MM.1S (cell line): ENCODE data around the gene DCXR.

Experiments used
- DNase-seq: peaks from one replicate; pipeline ENCODE4 v3.0.0-alpha.2; 2015
- H2AFZ ChIP-seq: fragments of 300-600 bp; sonication (generic); 2 replicates; pipeline ENCODE4 v1.6.0; 2016; ENCODE audit warnings: antibody characterized with exemption, low read length
- H3F3A ChIP-seq: fragments of 300-600 bp; sonication (generic); 2 replicates; pipeline ENCODE4 v1.6.1; 2016; ENCODE audit warnings: mild to moderate bottlenecking, antibody characterized with exemption, low read length, moderate library complexity, mixed read lengths; ENCODE audit not compliant: insufficient read depth
- H3K27ac ChIP-seq: fragments of 300-600 bp; sonication (generic); 2 replicates; pipeline ENCODE4 v1.5.1; 2016; ENCODE audit warnings: mild to moderate bottlenecking, low read length
- H3K27me3 ChIP-seq: fragments of 300-600 bp; sonication (generic); replicated peaks from 2 replicates; pipeline ENCODE4 v1.6.0; 2016; ENCODE audit warnings: low read length; ENCODE audit not compliant: insufficient read depth
- H3K36me3 ChIP-seq: fragments of 300-600 bp; sonication (generic); replicated peaks from 2 replicates; pipeline ENCODE4 v1.6.1; 2016; ENCODE audit warnings: mild to moderate bottlenecking, low read length, mixed read lengths; ENCODE audit not compliant: insufficient read depth
- H3K4me1 ChIP-seq: fragments of 300-600 bp; sonication (generic); 2 replicates; pipeline ENCODE4 v1.6.1; 2016; ENCODE audit warnings: low read length, mixed read lengths
- H3K4me2 ChIP-seq: fragments of 300-600 bp; sonication (generic); 2 replicates; pipeline ENCODE4 v1.6.0; 2016; ENCODE audit warnings: low read depth, low read length
- H3K4me3 ChIP-seq: fragments of 300-600 bp; sonication (generic); 2 replicates; pipeline ENCODE4 v1.5.1; 2016; ENCODE audit warnings: low read length, mixed read lengths
- H3K79me2 ChIP-seq: fragments of 300-600 bp; sonication (generic); 2 replicates; pipeline ENCODE4 v1.6.1; 2016; ENCODE audit warnings: mixed run types, low read length, mixed read lengths
- H3K9ac ChIP-seq: fragments of 300-600 bp; sonication (generic); 2 replicates; pipeline ENCODE4 v1.6.1; 2016; ENCODE audit warnings: low read length, mixed read lengths
- H3K9me2 ChIP-seq: fragments of 300-600 bp; sonication (generic); replicated peaks from 2 replicates; pipeline ENCODE4 v1.6.1; 2016; ENCODE audit warnings: mild to moderate bottlenecking, low read length, mixed read lengths; ENCODE audit not compliant: insufficient read depth
- H3K9me3 ChIP-seq: fragments of 300-600 bp; sonication (generic); replicated peaks from 2 replicates; pipeline ENCODE4 v1.6.1; 2016; ENCODE audit warnings: mild to moderate bottlenecking, low read length, mixed read lengths; ENCODE audit not compliant: insufficient read depth
- H4K20me1 ChIP-seq: fragments of 300-600 bp; sonication (generic); 2 replicates; pipeline ENCODE4 v1.6.1; 2016; ENCODE audit warnings: mild to moderate bottlenecking, low read length, moderate library complexity, mixed read lengths; ENCODE audit not compliant: insufficient read depth
- EZH2 ChIP-seq: fragments of 300-600 bp; sonication (generic); optimal IDR thresholded peaks from 2 replicates; pipeline ENCODE3; 2017; ENCODE audit warnings: low read depth, mild to moderate bottlenecking, antibody characterized with exemption, low read length, mixed read lengths
- EZH2phosphoT487 ChIP-seq: fragments of 300-600 bp; sonication (generic); IDR thresholded peaks from 2 replicates; pipeline ENCODE4 v1.6.1; 2018; ENCODE audit warnings: antibody characterized with exemption, low read length
- TF ChIP-seq, protein P1 (sequence below): fragments of 300-600 bp; sonication (generic); IDR thresholded peaks from 2 replicates; pipeline ENCODE4 v1.5.1; 2016; ENCODE audit warnings: antibody characterized with exemption, low read length, mixed read lengths

The DCXR gene

DNA sequence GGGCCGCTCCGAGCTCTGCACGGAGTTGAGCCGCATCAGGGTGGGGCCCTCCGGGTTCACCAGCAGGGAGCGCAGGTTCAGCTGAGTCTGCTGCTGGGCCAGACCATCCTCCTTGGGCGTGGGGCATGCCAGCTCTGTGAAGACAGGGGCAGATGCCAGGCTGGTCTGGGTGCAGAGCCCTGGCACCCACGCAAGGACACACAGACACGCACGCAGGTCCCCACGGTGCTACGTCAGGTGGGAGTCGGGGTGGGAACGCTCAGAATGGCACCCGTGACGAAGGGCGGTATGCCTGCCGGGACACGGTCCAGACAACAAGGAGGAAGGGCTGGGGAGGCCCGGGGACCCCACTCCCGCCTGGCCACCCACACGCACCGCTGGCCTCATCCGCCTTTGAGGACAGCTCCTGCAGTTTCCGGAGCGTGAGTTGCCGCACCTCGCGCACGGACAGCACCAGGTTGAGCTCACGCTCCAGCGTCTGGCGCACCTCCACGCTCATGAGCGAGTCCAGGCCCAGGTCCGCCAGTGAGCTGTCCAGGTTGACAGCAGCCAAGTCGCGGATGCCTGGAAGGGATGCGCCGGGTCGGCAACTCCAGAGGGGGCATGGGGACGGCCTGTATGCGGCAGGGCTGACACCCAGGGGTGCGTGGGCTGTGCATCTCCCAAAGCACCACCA is 43.4 kb upstream of the DCXR start:
- TF ChIP-seq EZH2phosphoT487, result no peak
- no peak for TF ChIP-seq EZH2
- TF ChIP-seq, protein P1, sequence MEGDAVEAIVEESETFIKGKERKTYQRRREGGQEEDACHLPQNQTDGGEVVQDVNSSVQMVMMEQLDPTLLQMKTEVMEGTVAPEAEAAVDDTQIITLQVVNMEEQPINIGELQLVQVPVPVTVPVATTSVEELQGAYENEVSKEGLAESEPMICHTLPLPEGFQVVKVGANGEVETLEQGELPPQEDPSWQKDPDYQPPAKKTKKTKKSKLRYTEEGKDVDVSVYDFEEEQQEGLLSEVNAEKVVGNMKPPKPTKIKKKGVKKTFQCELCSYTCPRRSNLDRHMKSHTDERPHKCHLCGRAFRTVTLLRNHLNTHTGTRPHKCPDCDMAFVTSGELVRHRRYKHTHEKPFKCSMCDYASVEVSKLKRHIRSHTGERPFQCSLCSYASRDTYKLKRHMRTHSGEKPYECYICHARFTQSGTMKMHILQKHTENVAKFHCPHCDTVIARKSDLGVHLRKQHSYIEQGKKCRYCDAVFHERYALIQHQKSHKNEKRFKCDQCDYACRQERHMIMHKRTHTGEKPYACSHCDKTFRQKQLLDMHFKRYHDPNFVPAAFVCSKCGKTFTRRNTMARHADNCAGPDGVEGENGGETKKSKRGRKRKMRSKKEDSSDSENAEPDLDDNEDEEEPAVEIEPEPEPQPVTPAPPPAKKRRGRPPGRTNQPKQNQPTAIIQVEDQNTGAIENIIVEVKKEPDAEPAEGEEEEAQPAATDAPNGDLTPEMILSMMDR, result no peak
- Histone ChIP-seq H3K4me2 (no peak overlapping the region), H4K20me1 (no peaks in the 10 kb centered on the region), H3K36me3 (peaks cover 13% of the 10 kb centered on the region), H3K79me2 (no peaks in the 10 kb centered on the region), H3K9ac (no peak overlapping the region), H2AFZ (no peak overlapping the region), H3K27me3 (no peaks in the 10 kb centered on the region), H3K9me3 (no peaks in the 10 kb centered on the region), H3K9me2 (no peaks in the 10 kb centered on the region), H3K4me1 (no peaks in the 10 kb centered on the region), H3K27ac (no peak overlapping the region), H3K4me3 (no peak overlapping the region), H3F3A (peaks cover 3% of the 10 kb centered on the region; the same call in 1 of the 2 replicates)
- DNase-seq, result no peak

DNA sequence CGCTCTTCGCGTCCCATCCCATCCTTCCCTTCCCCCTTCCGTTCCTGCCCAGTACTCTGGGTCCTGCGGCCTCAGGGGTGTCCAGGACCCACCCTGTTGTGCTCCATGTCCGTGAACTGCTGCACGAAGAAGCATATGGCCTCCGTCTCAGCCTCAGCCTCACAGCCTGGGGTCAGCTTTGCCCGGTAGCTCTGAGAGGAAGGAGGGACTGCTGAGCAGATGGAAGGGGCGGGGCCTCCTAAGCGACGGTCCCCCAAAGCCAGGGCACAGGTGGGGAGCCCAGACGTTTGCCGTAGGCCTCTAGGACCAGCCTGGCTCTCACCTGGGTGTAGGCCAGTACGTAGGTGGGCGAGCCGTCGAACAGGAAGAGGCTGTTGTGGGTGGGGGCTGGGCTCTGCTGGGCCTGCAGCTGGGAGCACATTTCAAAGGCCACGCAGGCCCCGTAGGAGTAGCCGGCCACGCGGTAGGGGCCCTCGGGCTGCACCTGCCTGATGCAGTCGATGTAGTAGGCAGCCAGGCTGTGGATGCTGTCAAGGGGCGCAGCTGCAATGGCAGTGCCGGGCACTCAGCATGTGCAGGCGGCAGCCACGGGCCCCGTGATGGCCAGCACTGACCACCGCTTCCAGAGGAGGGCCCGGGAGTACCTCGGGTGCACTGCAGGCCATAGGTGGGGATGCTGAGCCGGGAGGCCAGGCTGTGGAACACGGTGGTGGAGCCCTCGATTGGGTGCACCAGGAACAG is 42.7 kb upstream of the DCXR start:
- no peak overlapping the region for H3K27ac ChIP-seq
- H3K79me2 ChIP-seq, result no peaks in the 10 kb centered on the region
- H3K9me2 ChIP-seq, result no peaks in the 10 kb centered on the region
- no peaks in the 10 kb centered on the region for H3K9me3 ChIP-seq
- H3F3A ChIP-seq, result peaks cover 3% of the 10 kb centered on the region; the same call in 1 of the 2 replicates
- H3K4me3 ChIP-seq, result no peak overlapping the region
- H3K4me2 ChIP-seq, result no peak overlapping the region
- no peak for DNase-seq
- no peak overlapping the region for H2AFZ ChIP-seq
- TF ChIP-seq EZH2phosphoT487, result no peak
- TF ChIP-seq, protein P1, result no peak
- TF ChIP-seq EZH2, result no peak
- no peaks in the 10 kb centered on the region for H3K27me3 ChIP-seq
- no peak overlapping the region for H3K9ac ChIP-seq
- peaks cover 13% of the 10 kb centered on the region for H3K36me3 ChIP-seq
- no peaks in the 10 kb centered on the region for H3K4me1 ChIP-seq
- no peaks in the 10 kb centered on the region for H4K20me1 ChIP-seq

DNA sequence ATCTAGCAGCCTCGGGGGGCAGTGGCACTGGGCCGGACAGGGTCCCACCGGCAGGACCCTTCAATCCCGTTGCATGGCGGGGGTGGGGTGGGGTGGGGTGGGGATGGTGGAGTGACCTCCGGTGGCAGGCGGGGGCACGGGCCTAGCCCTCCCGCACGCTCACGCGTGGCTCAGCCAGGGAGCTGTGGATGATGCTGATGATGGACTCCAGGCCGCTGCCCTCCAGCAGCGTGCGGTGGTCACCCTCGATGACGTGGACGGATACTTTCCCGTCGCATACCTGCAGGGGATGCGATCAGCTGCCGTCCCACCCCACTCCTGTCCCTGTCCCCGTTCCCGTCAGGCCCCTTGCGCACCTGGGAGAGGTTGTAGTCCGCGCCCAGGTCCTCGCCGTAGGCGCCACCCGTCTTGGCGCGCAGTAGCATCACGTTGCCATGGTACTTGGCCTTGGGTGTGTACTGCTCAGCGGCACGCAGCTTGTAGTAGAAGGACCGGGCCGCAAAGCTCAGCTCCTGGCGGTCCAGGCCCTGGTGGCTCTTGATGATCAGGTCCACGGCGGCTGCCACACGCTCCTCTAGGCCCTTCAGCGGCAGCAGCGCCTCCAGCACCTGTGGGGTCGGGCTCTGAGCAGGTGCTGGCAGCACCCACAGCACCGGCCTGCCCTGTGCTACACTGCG is 41.6 kb upstream of the DCXR start:
- Histone ChIP-seq H3K36me3 (peaks cover 11% of the 10 kb centered on the region), H3K79me2 (no peaks in the 10 kb centered on the region), H3K4me1 (no peaks in the 10 kb centered on the region), H2AFZ (no peak overlapping the region), H3K27me3 (no peaks in the 10 kb centered on the region), H3K9me3 (no peaks in the 10 kb centered on the region), H4K20me1 (no peaks in the 10 kb centered on the region), H3K4me2 (no peak overlapping the region), H3K4me3 (no peak overlapping the region), H3F3A (peaks cover 3% of the 10 kb centered on the region; the same call in 1 of the 2 replicates), H3K27ac (no peak overlapping the region), H3K9me2 (no peaks in the 10 kb centered on the region), H3K9ac (no peak overlapping the region)
- DNase-seq, result no peak
- TF ChIP-seq, protein P1, result no peak
- TF ChIP-seq EZH2phosphoT487, result no peak
